IPS-11a (cell line): ENCODE measurements around the gene SCAANT1.

Source experiments
- H3K4me3 ChIP-seq: one replicate; pipeline ENCODE4 v1.5.1; 2013; ENCODE audit warnings: low read depth, low read length, control low read depth

Gene SCAANT1

GRCh38 chr3:63864008-63864964, 47.9 kb downstream of the SCAANT1 start:
- peak overlapping the region; percentile 71 for H3K4me3 ChIP-seq

- peak within 1 kb of the TSS; percentile 73 for H3K4me3 ChIP-seq
Measured at GRCh38 chr3:63863150-63864007, 48.8 kb downstream of the SCAANT1 start, which contains the start of the genes ATXN7 and THOC7. Gene ATXN7 (plus strand): TSS chr3:63863867. CDS start chr3:63912599, 48,732 bp downstream. Gene THOC7 (minus strand): TSS chr3:63863805. CDS start chr3:63863790, 15 bp downstream.

GRCh38 chr3:63862804-63863149, 49.4 kb downstream of the SCAANT1 start:
- H3K4me3 ChIP-seq = peak overlapping the region; percentile 73
